K562 treated with DMSO at 1 percent for 4 hours (cell line): ENCODE results near the gene MAP2K3. TPM values are rescaled to one million over a fixed set of nuclear protein-coding genes. Genes with fewer than 3 reads are reported as not detected.

Source experiments
- total RNA-seq: library from RNA; unstranded; fragments of 300-600 nt; gene quantifications from 2 replicates; pipeline ENCODE4 v1.2.3, GENCODE V29; 2022; ENCODE audit not compliant: insufficient read depth

The MAP2K3 gene
- total RNA-seq = 11.0 and 17.2 TPM in 2 replicates

DNA sequence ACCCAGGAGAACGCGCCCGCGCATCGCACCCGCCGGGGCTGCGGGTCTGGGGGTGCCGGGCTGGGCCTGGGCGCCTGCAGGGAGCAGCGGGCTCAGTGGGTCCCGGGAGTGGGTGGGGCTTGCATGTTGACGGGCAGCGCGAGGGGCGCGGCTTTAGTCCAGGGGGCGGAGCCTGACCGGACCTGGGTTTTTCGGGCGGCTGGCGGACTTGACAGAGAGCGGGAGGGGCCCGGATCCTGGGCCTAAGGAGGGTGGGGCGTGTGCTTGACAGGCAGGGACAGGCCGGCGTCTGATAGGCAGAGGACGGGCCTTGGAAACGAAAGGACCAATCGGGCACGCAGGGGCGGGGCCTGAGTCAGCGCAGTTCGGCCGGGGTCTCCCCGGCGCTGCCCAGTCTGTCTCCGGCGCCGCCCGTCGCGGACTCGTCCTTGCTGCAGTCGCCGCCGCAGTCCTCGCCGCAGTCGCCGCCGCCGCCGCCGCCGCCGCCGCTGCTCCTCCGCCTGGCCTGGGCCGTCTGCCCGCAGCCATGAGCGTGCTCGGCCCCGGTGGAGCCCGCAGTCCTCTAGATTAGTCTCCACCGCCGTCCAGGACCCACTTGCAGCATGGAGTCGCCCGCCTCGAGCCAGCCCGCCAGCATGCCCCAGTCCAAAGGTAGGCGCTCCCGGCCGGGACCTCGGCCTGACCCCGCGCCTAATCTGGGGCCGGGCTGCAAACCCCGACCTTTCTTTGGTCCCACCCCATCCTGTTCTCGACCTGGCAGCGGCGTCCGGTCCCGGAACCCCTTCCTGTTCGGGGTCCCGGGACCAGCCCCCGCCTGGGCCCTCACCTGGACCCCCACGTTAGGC, at the start of gene MAP2K3:
Gene MAP2K3 (plus strand): TSS at position 393 of the 845 bp plus-strand sequence. CDS start 210 bp downstream, at position 603.

DNA sequence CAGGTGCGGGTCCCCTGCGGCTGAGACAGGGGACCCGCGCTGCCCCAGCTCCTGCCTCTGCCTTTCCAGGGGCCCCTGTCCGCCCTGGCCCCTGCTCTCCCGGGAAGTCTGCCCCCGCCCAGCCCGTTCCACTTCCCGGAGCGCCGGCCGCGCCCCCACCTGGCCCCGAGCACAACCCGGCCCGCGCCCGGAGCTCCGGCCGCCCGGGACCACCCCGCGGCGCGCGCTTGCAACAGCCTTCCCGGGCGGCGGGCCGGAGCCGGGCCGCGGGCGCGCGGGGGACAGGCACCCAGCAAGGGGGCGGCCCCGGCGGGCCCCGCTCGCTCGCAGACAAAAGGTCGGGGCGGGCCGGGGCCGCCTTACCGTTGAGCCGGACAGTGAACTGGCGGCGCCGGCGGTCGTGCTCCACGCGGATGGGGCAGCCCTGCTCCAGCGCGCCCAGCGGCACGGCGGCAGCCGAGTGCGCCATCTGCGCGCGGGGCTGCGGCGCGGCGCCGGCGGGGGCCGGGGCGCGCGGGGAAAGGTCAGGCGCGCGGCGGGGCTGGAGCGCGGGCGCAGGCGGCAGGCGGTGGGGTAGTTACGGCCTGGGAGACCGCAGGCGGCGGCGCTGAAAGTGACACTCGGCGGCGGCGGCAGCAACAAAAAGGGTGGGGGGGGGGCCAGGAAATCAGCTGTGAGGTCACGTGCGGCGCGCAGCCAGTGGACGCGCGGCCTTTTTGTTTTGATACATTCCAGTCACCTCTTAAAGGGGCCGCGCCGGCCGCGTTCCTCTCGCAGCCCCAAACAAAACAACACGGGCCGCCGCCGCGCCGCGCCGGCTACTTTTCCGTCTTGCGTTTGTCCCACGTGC, 31.5 kb upstream of the MAP2K3 start, which contains the start of gene NATD1:
Gene NATD1 (minus strand): TSS at position 615 of the 850 bp plus-strand sequence. CDS start 146 bp downstream, at position 469.

Other genes starting within 250 kb of the MAP2K3 start
- 71.1 and 73.3 TPM in 2 replicates for gene USP22, start 241.7 kb upstream of the MAP2K3 start, total RNA-seq
- 14.0 and 19.5 TPM in 2 replicates for gene DHRS7B, start 157.7 kb upstream of the MAP2K3 start, total RNA-seq
- 44.3 and 48.6 TPM in 2 replicates for gene TMEM11, start 70.5 kb upstream of the MAP2K3 start, total RNA-seq
- gene NATD1, start 31.3 kb upstream of the MAP2K3 start, total RNA-seq = 4.9 and 5.2 TPM in 2 replicates
- gene KCNJ12, start 91.6 kb downstream of the MAP2K3 start, total RNA-seq = not detected in 2 replicates